ENCODE measurements around the gene TMEM170B. TPM values are rescaled to one million over a fixed set of nuclear protein-coding genes. Genes with fewer than 3 reads are reported as not detected.
"Not testable (repeated sequence)": the region's sequence is repeated elsewhere in the genome, so short reads cannot be mapped to it uniquely, and the experiment has no call there.

Gene TMEM170B
- polyA plus RNA-seq, 2 of the 4 experiments (the other 2 are of a cell fraction): 2.5 to 3.2 TPM

- FAIRE-seq: no peak
- ChIA-PET POLR2A (no interaction called here), CTCF (interaction anchor here (0.8 to 1.2 kb wide), 3 partner anchors 335 to 499 kb away, joined by 3 read pairs; no protein-coding TSS in a partner anchor)
- no peak for ATAC-seq
- H3K9me3 ChIP-seq: no peaks in the 10 kb centered on the region
- WGBS (ENCODE audit: missing lambda C conversion rate): 85% methylated on average over 3 of the region's 3 CpGs
- no peak overlapping the region for H3K4me3 ChIP-seq
- DNase-seq (ENCODE audit: low read depth in 1 of 2, low spot score in 1 of 2): no peak
- TF ChIP-seq CHD4 (IDR thresholded peaks at IDR 0.05; ENCODE audit: borderline replicate concordance) (no peak), ESRRA (IDR thresholded peaks at IDR 0.05; ENCODE audit: borderline replicate concordance, low read length) (no peak), CHD2 (IDR thresholded peaks at IDR 0.05; ENCODE audit: low read length, partially characterized antibody) (no peak), CEBPB (IDR thresholded peaks at IDR 0.05) (no peak), TP53 (CRISPR knock-in tag; IDR thresholded peaks at IDR 0.05) (no peak), NFE2L2 (conservative IDR thresholded peaks at IDR 0.05; ENCODE audit: low read length) (no peak)
- H3K4me1 ChIP-seq: peaks cover 5% of the 10 kb centered on the region; the same call in 1 of the 3 replicates
- no peak overlapping the region for H3K27ac ChIP-seq
- H3K4me2 ChIP-seq: no peak overlapping the region
These were observed 5.3 kb downstream of the TMEM170B start for GRCh38 chr6:11542863-11543262.

- no peak for DNase-seq (ENCODE audit: low read depth in 1 of 2, low spot score in 1 of 2)
- no peak for FAIRE-seq
- Histone ChIP-seq H3K27ac (no peak overlapping the region), H3K4me3 (no peak overlapping the region), H3K4me2 (no peak overlapping the region), H3K9me3 (no peaks in the 10 kb centered on the region), H3K4me1 (peaks cover 2% of the 10 kb centered on the region; the same call in 1 of the 3 replicates)
- WGBS (ENCODE audit: missing lambda C conversion rate): 71% methylated on average over 4 of the region's 4 CpGs
- CTCF ChIA-PET: interaction anchor here (0.7 kb wide), 1 partner anchor 405 kb away, joined by 5 read pairs; no protein-coding TSS in a partner anchor
- POLR2A ChIA-PET: no interaction called here
- TF ChIP-seq FOXS1 (CRISPR knock-in tag; IDR thresholded peaks at IDR 0.05): no peak
- peak; percentile 42 for TF ChIP-seq MAFK (IDR thresholded peaks at IDR 0.05; ENCODE audit: partially characterized antibody)
- no peak for ATAC-seq
These were observed 6.5 kb downstream of the TMEM170B start for GRCh38 chr6:11543919-11544518.

- ATAC-seq; FAIRE-seq; H3K4me2 ChIP-seq; H3K9me3 ChIP-seq; H3K4me3 ChIP-seq; H3K4me1 ChIP-seq; DNase-seq (ENCODE audit: low read depth in 1 of 2, low spot score in 1 of 2); CTCF ChIA-PET; H3K27ac ChIP-seq; POLR2A ChIA-PET: not testable (repeated sequence)
These were observed 10.3 kb downstream of the TMEM170B start for GRCh38 chr6:11547846-11548245.

- CTCF ChIA-PET; H3K27ac ChIP-seq; H3K9me3 ChIP-seq; FAIRE-seq; POLR2A ChIA-PET; DNase-seq (ENCODE audit: low read depth in 1 of 2, low spot score in 1 of 2); ATAC-seq; H3K4me2 ChIP-seq; H3K4me3 ChIP-seq; H3K4me1 ChIP-seq: not testable (repeated sequence)
- WGBS (ENCODE audit: missing lambda C conversion rate): 95% methylated on average over 4 of the region's 4 CpGs
These were observed 11.0 kb downstream of the TMEM170B start for GRCh38 chr6:11548578-11548977.

GRCh38 chr6:11551053-11551452 is 13.5 kb downstream of the TMEM170B start:
- no peak for FAIRE-seq
- DNase-seq (ENCODE audit: low read depth in 1 of 2, low spot score in 1 of 2): no peak
- TF ChIP-seq SMC3 (IDR thresholded peaks at IDR 0.05): no peak
- TF ChIP-seq KDM5A (IDR thresholded peaks at IDR 0.05): no peak
- no peak for TF ChIP-seq RAD21 (conservative IDR thresholded peaks at IDR 0.05 in 1 of 2, IDR thresholded peaks at IDR 0.05 in 1 of 2)
- no peak for TF ChIP-seq MYC (IDR thresholded peaks at IDR 0.05; ENCODE audit: borderline replicate concordance, low read length)
- no peak for TF ChIP-seq CTCF (IDR thresholded peaks at IDR 0.05)
- no peak for TF ChIP-seq ZC3H11A (IDR thresholded peaks at IDR 0.05)
- no peak for TF ChIP-seq REST (IDR thresholded peaks at IDR 0.05)
- TF ChIP-seq ATOH8 (CRISPR knock-in tag; IDR thresholded peaks at IDR 0.05; ENCODE audit: low read depth): no peak
- TF ChIP-seq POLR2A (IDR thresholded peaks at IDR 0.05; ENCODE audit: low read length): no peak
- TF ChIP-seq ZSCAN20 (CRISPR knock-in tag; IDR thresholded peaks at IDR 0.05): no peak
- no peak for TF ChIP-seq PBX3 (IDR thresholded peaks at IDR 0.05)
- TF ChIP-seq SREBF2 (IDR thresholded peaks at IDR 0.05): no peak
- no peak for TF ChIP-seq RFX5 (IDR thresholded peaks at IDR 0.05)

More at GRCh38 chr6:11551053-11551452, 13.5 kb downstream of the TMEM170B start:
- H3K27ac ChIP-seq: no peak overlapping the region
- no peaks in the 10 kb centered on the region for H3K9me3 ChIP-seq
- WGBS (ENCODE audit: missing lambda C conversion rate): 93% methylated on average over 1 of the region's 1 CpG
- ATAC-seq: no peak
- H3K4me2 ChIP-seq: no peak overlapping the region
- POLR2A ChIA-PET: no interaction called here
- no peak overlapping the region for H3K4me3 ChIP-seq
- CTCF ChIA-PET: interaction anchor here (0.9 to 2.7 kb wide), 4 partner anchors 20 to 736 kb away, joined by 3 to 10 read pairs (median 4); partner anchors contain the start of gene SMIM13
- no peaks in the 10 kb centered on the region for H3K4me1 ChIP-seq

Measured in A549 (cell line).